GM20431 (cell line): ENCODE data around the gene FRS3.

Source experiments
- in situ Hi-C: fragments of 300-500 bp; cut with MseI, MboI; formaldehyde crosslinking; loops from one replicate; pipeline ENCODE4 v1.15.0; 2020; ENCODE audit warnings: low sequenced_read_pairs; ENCODE audit not compliant: unreplicated experiment

FRS3 gene

GRCh38 chr6:41747256-41748101 is 32.2 kb downstream of the FRS3 start, which contains the start of gene PGC:
Gene PGC, minus strand, starts transcription at chr6:41747397. Its CDS starts 63 bp downstream, at chr6:41747334.
- in situ Hi-C loops: no loop called here

- in situ Hi-C loops: no loop called here
Observed at GRCh38 chr6:41746107-41746506, 33.6 kb downstream of the FRS3 start.

GRCh38 chr6:41744236-41744787 is 35.4 kb downstream of the FRS3 start:
- in situ Hi-C loops: no loop called here

GRCh38 chr6:41743406-41744235 is 36.1 kb downstream of the FRS3 start:
- in situ Hi-C loops: no loop called here

GRCh38 chr6:41741625-41742490 is 37.8 kb downstream of the FRS3 start:
- in situ Hi-C loops: no loop called here

- in situ Hi-C loops: no loop called here
Observed at GRCh38 chr6:41740366-41741162, 39.1 kb downstream of the FRS3 start.

- in situ Hi-C loops: no loop called here
Observed at GRCh38 chr6:41739041-41739440, 40.7 kb downstream of the FRS3 start.

- in situ Hi-C loops: no loop called here
Observed at GRCh38 chr6:41737591-41738130, 42.0 kb downstream of the FRS3 start.

- in situ Hi-C loops: no loop called here
Observed at GRCh38 chr6:41736800-41737555, 42.7 kb downstream of the FRS3 start.

- in situ Hi-C loops: no loop called here
Observed at GRCh38 chr6:41736186-41736733, 43.4 kb downstream of the FRS3 start.

GRCh38 chr6:41735427-41736185 is 44.1 kb downstream of the FRS3 start, which contains the start of gene TFEB:
Gene TFEB, minus strand, starts transcription at chr6:41735608. Its CDS starts 44,395 bp downstream, at chr6:41691213.
- in situ Hi-C loops: no loop called here

GRCh38 chr6:41734666-41735426 is 44.9 kb downstream of the FRS3 start:
- in situ Hi-C loops: no loop called here

GRCh38 chr6:41733707-41734665 is 45.7 kb downstream of the FRS3 start:
- in situ Hi-C loops: no loop called here

GRCh38 chr6:41733360-41733706 is 46.4 kb downstream of the FRS3 start:
- in situ Hi-C loops: no loop called here

- in situ Hi-C loops: no loop called here
Observed at GRCh38 chr6:41732591-41733359, 46.9 kb downstream of the FRS3 start.
